SH-SY5Y (cell line): ENCODE results near the gene ADAM12.

Experiments
- GATA2 ChIP-seq: IDR thresholded peaks from 2 replicates; pipeline ENCODE4 v1.6.1; 2011; ENCODE audit warnings: mild to moderate bottlenecking, low read depth, low read length
- GATA3 ChIP-seq: IDR thresholded peaks from 2 replicates; pipeline ENCODE4 v1.6.1; 2011; ENCODE audit warnings: low read depth, mild to moderate bottlenecking, low read length, moderate library complexity

- TF ChIP-seq GATA2 (no peak), GATA3 (no peak)
Observed at GRCh38 chr10:126126023-126126422, 262.3 kb downstream of the ADAM12 start.
